HEK293 (cell line): Measurements from ENCODE around the gene SUPT4H1.

Source experiments
- CTCF ChIP-seq: fragments of 450-650 bp; formaldehyde crosslinking; IDR thresholded peaks from 2 replicates; pipeline ENCODE4 v1.5.1; 2016; ENCODE audit warnings: missing biosample characterization, missing genetic modification characterization
- GLI4 ChIP-seq: fragments of 450-650 bp; formaldehyde crosslinking; IDR thresholded peaks from 2 replicates; pipeline ENCODE4 v1.5.1; 2016; ENCODE audit warnings: missing biosample characterization, missing genetic modification characterization
- YY1 ChIP-seq: fragments of 450-650 bp; formaldehyde crosslinking; IDR thresholded peaks from 2 replicates; pipeline ENCODE4 v1.5.1; 2018; ENCODE audit warnings: missing biosample characterization, missing genetic modification characterization
- ZNF121 ChIP-seq: fragments of 450-650 bp; formaldehyde crosslinking; IDR thresholded peaks from 2 replicates; pipeline ENCODE4 v1.5.1; 2016; ENCODE audit warnings: missing biosample characterization, missing genetic modification characterization
- ZNF18 ChIP-seq: fragments of 450-650 bp; formaldehyde crosslinking; IDR thresholded peaks from 2 replicates; pipeline ENCODE4 v1.5.1; 2016; ENCODE audit warnings: missing biosample characterization, missing genetic modification characterization
- ZSCAN30 ChIP-seq: fragments of 450-650 bp; IDR thresholded peaks from 2 replicates; pipeline ENCODE4 v1.5.1; 2018; ENCODE audit warnings: missing biosample characterization, mild to moderate bottlenecking, missing genetic modification characterization, moderate library complexity
- TF ChIP-seq, protein P1 (sequence below): fragments of 450-650 bp; formaldehyde crosslinking; IDR thresholded peaks from 2 replicates; pipeline ENCODE4 v1.5.1; 2016; ENCODE audit warnings: missing biosample characterization, missing genetic modification characterization

GRCh38 chr17:58333736-58334207 is 18.2 kb downstream of the SUPT4H1 start:
- TF ChIP-seq ZNF121 (tag by site-specific recombination) (no peak), ZNF18 (tag by site-specific recombination) (no peak), CTCF (tag by site-specific recombination) (no peak), ZSCAN30 (tag by site-specific recombination) (no peak), GLI4 (tag by site-specific recombination) (no peak), YY1 (no peak)
- TF ChIP-seq, protein P1, sequence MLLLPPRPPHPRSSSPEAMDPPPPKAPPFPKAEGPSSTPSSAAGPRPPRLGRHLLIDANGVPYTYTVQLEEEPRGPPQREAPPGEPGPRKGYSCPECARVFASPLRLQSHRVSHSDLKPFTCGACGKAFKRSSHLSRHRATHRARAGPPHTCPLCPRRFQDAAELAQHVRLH (tag by site-specific recombination) = no peak
